CD4-positive, CD25-positive, alpha-beta regulatory T cell (primary cell): ENCODE data around the gene OSBPL8. TPM values are rescaled to one million over a fixed set of nuclear protein-coding genes. Genes with fewer than 3 reads are reported as not detected.

Source experiments
- ATAC-seq, 2 donors: fragments of 150-1000 bp; cut with Tn5 transposase; one replicate each; pipeline ENCODE4 v1.10.0; 2021; ENCODE audit warnings: low read depth in 2 of 2, moderate number of reproducible peaks in 2 of 2, moderate library complexity in 1 of 2
- DNase-seq, 3 donors: peaks; one replicate each; pipeline versions ENCODE4 v3.0.0 to v3.0.0-alpha.2; 2012 to 2022; ENCODE audit warnings: mixed read lengths in 1 of 3
- H3K27ac ChIP-seq: one replicate; pipeline ENCODE4 v1.7.0; 2013; ENCODE audit warnings: mild to moderate bottlenecking, low read length; ENCODE audit not compliant: insufficient read depth, poor library complexity, severe bottlenecking
- H3K27me3 ChIP-seq: one replicate; pipeline ENCODE4 v1.7.0; 2013; ENCODE audit warnings: low read length; ENCODE audit not compliant: control insufficient read depth, insufficient read depth
- H3K36me3 ChIP-seq: one replicate; pipeline ENCODE4 v1.7.0; 2013; ENCODE audit warnings: mild to moderate bottlenecking, low read length, moderate library complexity; ENCODE audit not compliant: control insufficient read depth, insufficient read depth
- H3K4me1 ChIP-seq: 2 replicates; pipeline ENCODE4 v1.7.0; 2013; ENCODE audit warnings: mild to moderate bottlenecking, low read length; ENCODE audit not compliant: insufficient read depth, control insufficient read depth, poor library complexity, severe bottlenecking
- H3K4me3 ChIP-seq: one replicate; pipeline ENCODE4 v1.7.0; 2013; ENCODE audit warnings: low read depth, mild to moderate bottlenecking, low read length, moderate library complexity
- H3K9me3 ChIP-seq, 2 experiments: 1 replicate in 1 of 2; 2 replicates in 1 of 2; pipeline ENCODE4 v1.7.0; 2013; ENCODE audit warnings: low read length in 2 of 2, mild to moderate bottlenecking in 1 of 2, moderate library complexity in 1 of 2; ENCODE audit not compliant: control insufficient read depth in 2 of 2
- H3K27ac Mint-ChIP-seq, 3 donors: one replicate each; pipeline ENCODE4 v1.8.0; 2020 to 2022; ENCODE audit warnings: mild to moderate bottlenecking in 3 of 3, mixed read lengths in 3 of 3, moderate library complexity in 2 of 3
- H3K27me3 Mint-ChIP-seq: one replicate; pipeline ENCODE4 v1.8.0; 2022; ENCODE audit warnings: mild to moderate bottlenecking, mixed read lengths
- H3K36me3 Mint-ChIP-seq: one replicate; pipeline ENCODE4 v1.8.0; 2020; ENCODE audit warnings: mixed read lengths
- H3K4me1 Mint-ChIP-seq, 4 donors: one replicate each; pipeline ENCODE4 v1.8.0; 2020 to 2022; ENCODE audit warnings: mixed read lengths in 4 of 4, mild to moderate bottlenecking in 1 of 4
- H3K4me3 Mint-ChIP-seq, 4 donors: one replicate each; pipeline ENCODE4 v1.8.0; 2020 to 2022; ENCODE audit warnings: mild to moderate bottlenecking in 4 of 4, mixed read lengths in 4 of 4, moderate library complexity in 3 of 4
- H3K9me3 Mint-ChIP-seq, 7 donors: one replicate each; pipeline ENCODE4 v1.8.0; 2020 to 2022; ENCODE audit warnings: mixed read lengths in 7 of 7, mild to moderate bottlenecking in 3 of 7, moderate library complexity in 2 of 7
- polyA plus RNA-seq, 4 donors: library from polyadenylated mRNA; unstranded; fragments of 300-500 nt; fragmentation: Illumina TruSeq; gene quantifications; one replicate each; pipeline ENCODE4 v1.2.3, GENCODE V29; 2021
- total RNA-seq: library from RNA; stranded (reverse); gene quantifications from one replicate; pipeline ENCODE4 v1.2.3, GENCODE V29; 2022

The OSBPL8 gene
- total and polyA plus RNA-seq, 5 donors from 2014 or later: 129 to 195 (median 172) TPM

DNA sequence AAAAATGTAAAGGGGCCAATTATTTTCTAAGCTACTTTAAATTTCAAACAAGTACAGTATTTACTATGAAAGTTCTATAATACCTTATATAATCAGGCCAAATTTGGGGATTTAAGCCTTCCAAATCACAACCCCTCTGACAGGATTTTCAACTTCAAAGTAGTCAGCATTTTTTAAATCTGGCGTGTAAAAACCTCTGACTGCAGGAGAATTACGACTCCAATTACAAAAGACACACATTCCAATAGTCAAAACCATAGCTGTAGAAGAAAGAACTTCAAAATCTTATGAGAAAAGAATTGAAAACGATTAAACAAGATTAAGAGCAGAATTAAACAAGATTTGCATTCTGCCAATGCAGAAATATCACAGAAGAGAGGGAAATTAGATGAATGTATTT, 12.7 kb downstream of the OSBPL8 start:
- no peak for DNase-seq
- Histone ChIP-seq H3K27me3 (no peaks in the 10 kb centered on the region), H3K27ac (no peak overlapping the region), H3K4me1 (peaks cover 46% of the 10 kb centered on the region), H3K4me3 (no peak overlapping the region), H3K36me3 (peaks cover 2% of the 10 kb centered on the region), H3K9me3 (no peaks in the 10 kb centered on the region)
- Mint-ChIP-seq H3K4me3 (peak overlapping the region in 1 of 4 donors; percentile 49), H3K27me3 (no peaks in the 10 kb centered on the region), H3K4me1 (peaks cover 70 to 88% (median 80%) of the 10 kb centered on the region in 4 donors), H3K27ac (no peak overlapping the region), H3K36me3 (no peaks in the 10 kb centered on the region), H3K9me3 (no peaks in the 10 kb centered on the region)
- ATAC-seq: no peak

GRCh38 chr12:76545486-76545885, 14.1 kb downstream of the OSBPL8 start:
- Mint-ChIP-seq H3K27ac (no peak overlapping the region), H3K4me3 (no peak overlapping the region), H3K9me3 (no peaks in the 10 kb centered on the region), H3K4me1 (peaks cover 61 to 82% (median 78%) of the 10 kb centered on the region in 4 donors), H3K36me3 (no peaks in the 10 kb centered on the region), H3K27me3 (no peaks in the 10 kb centered on the region)
- H3K27ac ChIP-seq: no peak overlapping the region
- no peak for ATAC-seq
- DNase-seq: peak in 1 of 3 donors; percentile 28
- peaks cover 37% of the 10 kb centered on the region for H3K4me1 ChIP-seq
- H3K27me3 ChIP-seq: no peaks in the 10 kb centered on the region
- peaks cover 2% of the 10 kb centered on the region for H3K36me3 ChIP-seq
- H3K9me3 ChIP-seq: no peaks in the 10 kb centered on the region
- no peak overlapping the region for H3K4me3 ChIP-seq

DNA sequence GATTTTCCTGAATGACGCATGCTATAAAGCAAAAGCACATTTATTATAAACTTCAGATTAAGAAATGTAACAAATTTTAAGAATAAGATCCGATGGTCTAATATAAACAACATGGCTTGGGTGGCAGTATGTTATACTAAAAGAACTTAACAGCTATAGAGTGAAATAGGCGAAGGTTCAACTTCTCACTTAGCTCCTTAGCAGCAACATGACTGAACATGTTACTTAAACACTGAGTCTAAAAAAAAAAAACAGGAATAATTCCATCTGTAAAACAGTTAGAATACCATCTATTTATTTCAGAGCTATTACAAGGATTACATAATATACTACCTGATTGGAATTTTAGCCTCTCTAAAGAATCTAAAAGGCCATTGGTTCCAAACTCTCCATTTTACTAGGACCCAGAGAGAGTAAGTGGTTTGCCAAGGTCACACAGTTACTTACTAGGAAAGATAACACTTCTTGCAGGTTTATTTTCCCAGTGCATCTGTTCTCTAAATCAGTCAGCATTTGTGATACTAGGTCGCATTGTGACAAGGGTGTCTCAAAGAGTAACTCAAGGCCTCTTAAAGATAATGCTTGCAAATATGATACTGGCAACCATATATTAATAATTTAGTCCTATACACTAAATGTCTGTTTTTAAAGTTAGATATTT, 14.8 kb downstream of the OSBPL8 start:
- ATAC-seq: no peak

GRCh38 chr12:76543813-76544347, 15.7 kb downstream of the OSBPL8 start:
- H3K27me3 Mint-ChIP-seq: no peaks in the 10 kb centered on the region

More for the DNA sequence above, 14.8 kb downstream of the OSBPL8 start:
- H3K27me3 Mint-ChIP-seq: no peaks in the 10 kb centered on the region
- H3K4me1 ChIP-seq: peaks cover 29% of the 10 kb centered on the region
- no peaks in the 10 kb centered on the region for H3K9me3 ChIP-seq
- H3K4me3 ChIP-seq: peak overlapping the region; percentile 15
- H3K9me3 Mint-ChIP-seq: no peaks in the 10 kb centered on the region
- no peak overlapping the region for H3K4me3 Mint-ChIP-seq
- H3K36me3 Mint-ChIP-seq: no peaks in the 10 kb centered on the region
- H3K4me1 Mint-ChIP-seq: peaks cover 60 to 82% (median 77%) of the 10 kb centered on the region in 4 donors
- peak overlapping the region in 1 of 3 donors; percentile 27 for H3K27ac Mint-ChIP-seq
- H3K27me3 ChIP-seq: no peaks in the 10 kb centered on the region
- peaks cover 2% of the 10 kb centered on the region for H3K36me3 ChIP-seq
- H3K27ac ChIP-seq: no peak overlapping the region
- DNase-seq: no peak

DNA sequence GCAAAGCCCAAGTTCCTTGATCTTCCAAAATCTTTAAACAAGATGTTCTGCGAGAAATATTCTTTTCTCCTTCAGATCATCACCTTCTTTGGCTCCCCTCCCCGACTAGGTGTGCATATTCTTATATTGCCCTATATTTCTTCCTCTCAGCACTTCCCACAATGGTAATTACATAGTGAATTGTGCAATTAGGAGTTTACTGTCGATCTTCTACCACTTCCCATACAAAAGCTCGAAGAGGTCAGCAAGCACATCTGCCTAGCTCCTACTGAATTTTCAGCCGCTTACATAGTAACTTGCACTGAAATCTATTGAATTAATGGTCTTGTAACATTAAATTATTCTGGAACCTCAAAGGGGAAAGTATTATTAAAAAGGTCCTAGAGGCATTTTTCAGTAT, 16.7 kb downstream of the OSBPL8 start:
- Histone ChIP-seq H3K27ac (no peak overlapping the region), H3K4me3 (no peak overlapping the region), H3K27me3 (no peaks in the 10 kb centered on the region), H3K36me3 (no peaks in the 10 kb centered on the region), H3K9me3 (no peaks in the 10 kb centered on the region), H3K4me1 (peaks cover 26% of the 10 kb centered on the region)
- DNase-seq (no peak), ATAC-seq (no peak)
- Mint-ChIP-seq H3K9me3 (no peaks in the 10 kb centered on the region), H3K36me3 (no peaks in the 10 kb centered on the region), H3K27me3 (no peaks in the 10 kb centered on the region), H3K27ac (peak overlapping the region in 1 of 3 donors; percentile 1), H3K4me3 (peak overlapping the region in 2 of 4 donors; percentile 22 to 44), H3K4me1 (peaks cover 53 to 75% (median 68%) of the 10 kb centered on the region in 4 donors)

More at GRCh38 chr12:76543813-76544347, 15.7 kb downstream of the OSBPL8 start:
- Mint-ChIP-seq H3K4me1 (peaks cover 60 to 80% (median 77%) of the 10 kb centered on the region in 4 donors), H3K4me3 (no peak overlapping the region), H3K9me3 (no peaks in the 10 kb centered on the region), H3K36me3 (no peaks in the 10 kb centered on the region), H3K27ac (no peak overlapping the region)
- Histone ChIP-seq H3K27me3 (no peaks in the 10 kb centered on the region), H3K4me3 (no peak overlapping the region), H3K9me3 (no peaks in the 10 kb centered on the region), H3K36me3 (no peaks in the 10 kb centered on the region), H3K27ac (no peak overlapping the region), H3K4me1 (peaks cover 31% of the 10 kb centered on the region)
- ATAC-seq (no peak), DNase-seq (no peak)

DNA sequence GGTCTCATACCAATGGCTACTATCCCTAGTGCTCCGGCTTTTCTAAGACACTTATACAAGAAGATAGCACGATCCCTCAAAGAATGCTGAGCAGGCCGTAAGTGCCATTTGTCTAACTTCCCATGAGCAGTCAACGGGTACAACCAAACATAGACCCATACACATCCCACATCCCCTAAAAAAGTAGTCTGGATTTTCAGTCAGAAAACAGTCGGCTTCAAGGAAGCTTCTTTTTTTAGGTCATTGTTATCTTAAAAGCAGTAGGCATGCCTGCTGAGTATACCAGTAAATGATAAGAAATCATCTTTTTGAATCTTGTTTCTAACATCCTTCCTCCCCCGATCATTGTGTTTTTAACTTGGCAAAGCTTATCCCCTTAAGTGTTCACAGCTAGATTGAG, 19.8 kb downstream of the OSBPL8 start:
- Histone ChIP-seq H3K27ac (no peak overlapping the region), H3K4me1 (peaks cover 23% of the 10 kb centered on the region), H3K4me3 (peak overlapping the region; percentile 2), H3K36me3 (peaks cover 18% of the 10 kb centered on the region), H3K27me3 (no peaks in the 10 kb centered on the region), H3K9me3 (no peaks in the 10 kb centered on the region)
- H3K36me3 Mint-ChIP-seq: peaks cover 18% of the 10 kb centered on the region
- peak overlapping the region in 3 of 4 donors; percentile 2 to 35 (median 23) for H3K4me3 Mint-ChIP-seq
- peaks cover 46 to 64% (median 56%) of the 10 kb centered on the region in 4 donors for H3K4me1 Mint-ChIP-seq
- peaks cover 0 to 4% (median 0%) of the 10 kb centered on the region in 7 donors for H3K9me3 Mint-ChIP-seq
- H3K27me3 Mint-ChIP-seq: no peaks in the 10 kb centered on the region
- DNase-seq (no peak), ATAC-seq (no peak)
- peak overlapping the region in 2 of 3 donors; percentile 9 to 20 for H3K27ac Mint-ChIP-seq

DNA sequence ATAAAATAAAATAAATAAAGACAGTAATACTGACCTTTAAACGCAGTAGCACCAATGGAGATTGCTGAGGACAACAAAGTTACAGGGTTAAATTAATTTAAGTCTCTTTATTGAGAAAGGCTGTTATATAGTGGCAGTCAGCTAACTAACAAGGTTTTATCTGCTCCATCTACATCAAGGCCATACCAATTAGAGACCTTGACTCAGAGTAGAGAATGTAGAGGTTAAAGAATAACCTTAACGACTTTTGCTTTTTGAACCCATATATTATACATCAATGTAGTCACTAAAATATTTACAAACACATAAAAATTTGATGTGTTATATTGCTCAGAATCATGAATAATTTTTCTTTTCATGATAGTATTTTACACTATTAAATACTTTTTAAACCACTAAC, 21.6 kb downstream of the OSBPL8 start:
- Histone ChIP-seq H3K27me3 (no peaks in the 10 kb centered on the region), H3K27ac (no peak overlapping the region), H3K4me1 (peaks cover 17% of the 10 kb centered on the region), H3K36me3 (peaks cover 22% of the 10 kb centered on the region), H3K9me3 (no peaks in the 10 kb centered on the region), H3K4me3 (no peak overlapping the region)
- Mint-ChIP-seq H3K36me3 (peaks cover 27% of the 10 kb centered on the region), H3K27me3 (no peaks in the 10 kb centered on the region), H3K27ac (no peak overlapping the region), H3K9me3 (peaks cover 0 to 4% (median 0%) of the 10 kb centered on the region in 7 donors), H3K4me3 (no peak overlapping the region), H3K4me1 (peaks cover 43 to 66% (median 51%) of the 10 kb centered on the region in 4 donors)
- DNase-seq: no peak
- no peak for ATAC-seq
